OCI-LY3 (cell line): ENCODE results near the gene MEN1.

Experiments used
- H2AFZ ChIP-seq: fragments of 200-600, 300-600 bp; shearing (Covaris generic); 2 replicates; pipeline ENCODE4 v1.6.0; 2014; ENCODE audit warnings: antibody characterized with exemption, low read depth, low read length
- H3K27ac ChIP-seq: fragments of 200-600, 300-600 bp; sonication (generic); 2 replicates; pipeline ENCODE4 v1.5.1; 2014; ENCODE audit warnings: mild to moderate bottlenecking, low read length, moderate library complexity, mixed read lengths
- H3K27me3 ChIP-seq: fragments of 200-600, 300-600 bp; sonication (generic); 2 replicates; pipeline ENCODE4 v1.6.1; 2014; ENCODE audit warnings: low read depth, low read length, mixed read lengths
- H3K36me3 ChIP-seq: fragments of 200-600, 300-600 bp; sonication (generic); replicated peaks from 2 replicates; pipeline ENCODE3; 2014; ENCODE audit warnings: low read depth, low read length, mixed read lengths
- H3K4me1 ChIP-seq: fragments of 300-600, 200-600 bp; sonication (generic); 2 replicates; pipeline ENCODE4 v1.6.1; 2014; ENCODE audit warnings: low read length, mixed read lengths
- H3K4me2 ChIP-seq: fragments of 200-600, 300-600 bp; sonication (generic); 2 replicates; pipeline ENCODE4 v1.6.1; 2014; ENCODE audit warnings: low read length, mixed read lengths
- H3K4me3 ChIP-seq: fragments of 300-600, 200-600 bp; sonication (generic); 2 replicates; pipeline ENCODE4 v1.5.1; 2014; ENCODE audit warnings: antibody characterized with exemption, mild to moderate bottlenecking, low read length, moderate library complexity
- H3K79me2 ChIP-seq: fragments of 300-600, 200-600 bp; shearing (Covaris generic); 2 replicates; pipeline ENCODE4 v1.6.1; 2014; ENCODE audit warnings: mild to moderate bottlenecking, low read length, mixed read lengths
- H3K9ac ChIP-seq: fragments of 300-600, 200-600 bp; shearing (Covaris generic); 2 replicates; pipeline ENCODE4 v1.6.0; 2014; ENCODE audit warnings: mild to moderate bottlenecking, low read length, moderate library complexity
- H3K9me3 ChIP-seq: fragments of 200-600, 300-600 bp; shearing (Covaris generic); 2 replicates; pipeline ENCODE4 v1.6.1; 2014; ENCODE audit warnings: low read length, mixed read lengths; ENCODE audit not compliant: insufficient read depth
- H4K20me1 ChIP-seq: fragments of 200-600, 300-600 bp; sonication (generic); 2 replicates; pipeline ENCODE4 v1.6.1; 2016; ENCODE audit warnings: low read length, mixed read lengths; ENCODE audit not compliant: insufficient read depth
- CTCF ChIP-seq: fragments of 200-600, 300-600 bp; sonication (generic); IDR thresholded peaks from 2 replicates; pipeline ENCODE4 v1.5.1; 2014; ENCODE audit warnings: antibody characterized with exemption, low read length, low read depth
- EZH2phosphoT487 ChIP-seq: fragments of 200-600 bp; shearing (Covaris generic); IDR thresholded peaks from 2 replicates; pipeline ENCODE4 v1.6.1; 2018; ENCODE audit warnings: antibody characterized with exemption, mixed run types, low read depth

The MEN1 gene

DNA sequence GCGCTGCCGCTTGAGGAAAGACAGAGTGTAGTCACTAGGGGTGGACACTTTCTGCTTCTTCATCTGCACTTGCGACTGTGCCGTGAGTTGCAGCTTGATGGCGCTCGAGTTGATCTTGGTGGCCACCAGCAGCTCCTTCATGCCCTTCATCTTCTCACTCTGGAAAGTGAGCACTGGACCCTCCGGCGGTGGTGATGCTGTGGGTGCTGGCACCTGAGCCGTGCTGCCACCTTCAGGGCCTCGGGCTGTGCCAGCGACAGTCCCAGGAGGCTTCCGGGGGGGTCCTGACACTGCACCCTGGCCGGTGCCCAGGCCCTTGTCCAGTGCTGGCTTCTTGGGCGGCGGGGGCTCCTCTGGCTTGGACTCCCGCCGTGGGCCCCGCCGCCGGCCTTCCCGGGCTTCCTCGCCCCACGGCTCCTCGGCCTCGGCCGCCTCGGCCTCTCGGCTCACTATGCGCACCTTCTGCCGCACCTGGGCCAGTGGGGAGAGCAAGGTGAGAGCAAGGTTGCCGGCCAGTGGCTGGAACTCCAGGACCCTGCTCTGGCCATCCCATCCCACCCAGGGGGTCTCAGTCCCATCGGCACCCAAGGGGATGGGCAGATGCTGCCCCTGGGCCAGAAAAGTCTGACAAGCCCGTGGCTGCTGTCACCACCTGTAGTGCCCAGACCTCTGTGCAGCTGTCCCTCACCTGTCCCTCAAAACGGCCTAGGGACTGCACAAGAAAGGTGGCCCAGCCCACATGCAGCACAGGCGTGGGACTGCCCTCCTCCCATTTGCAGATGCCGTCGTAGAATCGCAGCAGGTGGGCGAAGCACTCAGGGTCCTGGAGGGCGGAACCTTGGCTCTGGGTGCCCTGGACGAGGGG lies 5.8 kb downstream of the MEN1 start:
- Histone ChIP-seq H3K9me3 (no peaks in the 10 kb centered on the region), H3K79me2 (peaks cover 20% of the 10 kb centered on the region), H3K4me3 (no peak overlapping the region), H3K4me2 (no peak overlapping the region), H3K4me1 (peaks cover 26% of the 10 kb centered on the region), H3K27me3 (no peaks in the 10 kb centered on the region), H4K20me1 (no peaks in the 10 kb centered on the region), H3K36me3 (peaks cover 25% of the 10 kb centered on the region), H2AFZ (no peak overlapping the region), H3K27ac (no peak overlapping the region), H3K9ac (no peak overlapping the region)
- TF ChIP-seq CTCF (no peak), EZH2phosphoT487 (no peak)

- peaks cover 16% of the 10 kb centered on the region for H3K79me2 ChIP-seq
- H3K27me3 ChIP-seq = no peaks in the 10 kb centered on the region
- peak overlapping the region; percentile 65 for H3K27ac ChIP-seq
- H3K4me3 ChIP-seq = peak overlapping the region; percentile 93
- H3K4me2 ChIP-seq = peak overlapping the region; percentile 97
- no peaks in the 10 kb centered on the region for H4K20me1 ChIP-seq
- H3K9me3 ChIP-seq = no peaks in the 10 kb centered on the region
- TF ChIP-seq CTCF (no peak), EZH2phosphoT487 (no peak)
- H3K36me3 ChIP-seq = peaks cover 30% of the 10 kb centered on the region
- peaks cover 19% of the 10 kb centered on the region for H3K4me1 ChIP-seq
- peak overlapping the region; percentile 74 for H3K9ac ChIP-seq
- no peak overlapping the region for H2AFZ ChIP-seq
These were observed 6.5 kb downstream of the MEN1 start for GRCh38 chr11:64803846-64804345.

GRCh38 chr11:64803158-64803845 lies 7.0 kb downstream of the MEN1 start, which contains the start of gene MAP4K2:
Gene MAP4K2 (minus strand): TSS chr11:64803214. CDS start chr11:64803149, 65 bp downstream.
- Histone ChIP-seq H3K4me1 (peaks cover 19% of the 10 kb centered on the region), H3K4me3 (peak within 1 kb of the TSS; percentile 95), H2AFZ (peak within 1 kb of the TSS; percentile 55; the same call in 1 of the 2 replicates), H3K27me3 (no peaks in the 10 kb centered on the region), H3K79me2 (peaks cover 16% of the 10 kb centered on the region), H3K4me2 (peak within 1 kb of the TSS; percentile 99), H4K20me1 (no peaks in the 10 kb centered on the region), H3K27ac (peak within 1 kb of the TSS; percentile 65), H3K9ac (peak within 1 kb of the TSS; percentile 77), H3K36me3 (peaks cover 32% of the 10 kb centered on the region), H3K9me3 (no peaks in the 10 kb centered on the region)
- TF ChIP-seq EZH2phosphoT487 (no peak), CTCF (peak; percentile 14; the same call in 1 of the 2 replicates)
